GM12892 (cell line): ENCODE measurements around the gene CCDC80.

Source experiments
- POLR2A ChIP-seq: IDR thresholded peaks from 2 replicates; pipeline ENCODE4 v1.6.1; 2011; ENCODE audit warnings: low read depth, low read length, control low read depth
- TAF1 ChIP-seq: IDR thresholded peaks from 2 replicates; pipeline ENCODE4 v1.6.1; 2011; ENCODE audit warnings: low read depth, mild to moderate bottlenecking, control low read depth, low read length, borderline replicate concordance

GRCh38 chr3:112685420-112685819 lies 44.5 kb upstream of the CCDC80 start:
- TF ChIP-seq POLR2A, result no peak
- TF ChIP-seq TAF1, result no peak
